Heart right ventricle (tissue), 16 donors: ENCODE data around the gene RNF166. TPM values are rescaled to one million over a fixed set of nuclear protein-coding genes. Genes with fewer than 3 reads are reported as not detected.
A peak's percentile ranks its signal among the peaks of the same experiment; 100 is the strongest.

Experiments
- ATAC-seq, 8 donors: fragments of 200-7000 bp; cut with Tn5 transposase; one replicate each; pipeline ENCODE4 v1.9.1; 2020; ENCODE audit warnings: mild to moderate bottlenecking in 8 of 8, moderate library complexity in 8 of 8, moderate number of reproducible peaks in 1 of 8
- DNase-seq, 2 donors: peaks; one replicate each; pipeline ENCODE4 v3.0.0-alpha.2; 2020
- H3K27ac ChIP-seq, 10 donors: fragments of 200-600 bp; sonication (generic) in 2 of 10; one replicate each; pipeline versions ENCODE4 v1.5.0 to v1.8.0; 2020 to 2022; ENCODE audit warnings: mild to moderate bottlenecking in 3 of 10
- H3K27me3 ChIP-seq, 7 donors: fragments of 200-600 bp; one replicate each; pipeline ENCODE4 v1.8.0; 2021 to 2022; ENCODE audit warnings: mild to moderate bottlenecking in 2 of 7
- H3K36me3 ChIP-seq, 9 donors: fragments of 200-600 bp; sonication (generic) in 1 of 9; one replicate each; pipeline versions ENCODE4 v1.5.0 to v1.8.0; 2020 to 2022; ENCODE audit warnings: mild to moderate bottlenecking in 2 of 9
- H3K4me1 ChIP-seq, 9 donors: fragments of 200-600 bp; sonication (generic) in 1 of 9; one replicate each; pipeline versions ENCODE4 v1.5.0 to v1.8.0; 2020 to 2022; ENCODE audit warnings: mild to moderate bottlenecking in 4 of 9
- H3K4me3 ChIP-seq, 10 donors: fragments of 200-600 bp; sonication (generic) in 2 of 10; one replicate each; pipeline versions ENCODE4 v1.5.0 to v1.8.0; 2020 to 2022; ENCODE audit warnings: mild to moderate bottlenecking in 7 of 10, moderate library complexity in 2 of 10
- H3K9me3 ChIP-seq, 11 donors: fragments of 200-600 bp in 10 of 11; sonication (generic) in 2 of 11; one replicate each; pipeline versions ENCODE4 v1.5.0 to v1.8.0; 2013 to 2022; ENCODE audit warnings: mild to moderate bottlenecking in 2 of 11, control low read depth in 1 of 11, moderate library complexity in 1 of 11
- CTCF ChIP-seq, 9 donors: fragments of 200-600 bp; sonication (generic) in 2 of 9; IDR thresholded peaks; one replicate each; pipeline versions ENCODE4 v1.5.0 to v1.8.0; 2021 to 2022; ENCODE audit warnings: antibody characterized with exemption in 9 of 9, mild to moderate bottlenecking in 5 of 9, moderate library complexity in 1 of 9
- WGBS, 2 donors: extraction: QIAGEN DNeasy Blood & Tissue Kit; methylation state at CpG; one replicate each; pipeline ENCODE4 v1.1.7; 2013; ENCODE audit warnings: inconsistent platforms in 1 of 2; 5-methylcytosine and 5-hydroxymethylcytosine counted together
- intact Hi-C, 10 donors: fragments of 100-400 bp; cut with DNase I; formaldehyde crosslinking; loops; one replicate each; pipeline versions ENCODE4 v1.11.1 to v1.14.2; 2022
- polyA plus RNA-seq, 2 donors: library from polyadenylated mRNA; stranded (reverse); fragments of 200-250 nt; gene quantifications; one replicate each; pipeline ENCODE4 v1.2.3, GENCODE V29; 2013
- total RNA-seq, 10 donors: library from RNA; stranded (reverse); fragmentation: NEBNext Ultra II Directional in 3 of 10; extraction: Animal tissue kit (Norgen Biotek cat#: 25700) in 3 of 10; gene quantifications; one replicate each; pipeline versions ENCODE4 v1.2.1 to v1.2.4, GENCODE V29; 2021 to 2023
- donor health status: Arrhythmogenic right ventricular cardiomyopathy.
- donor health status: ischemic (EF 13 %, LVEDD 7.1; RV severe dilation, severe dysfunction).
- donor health status: healthy with polysubstance abuse.
- donor health status: DM: no; HTN: yes; CAD: no.
- donor health status: DM: no; HTN: no; CAD: no.
- donor health status: ischemic (EF 25% LVEDD 6.9; RV normal size, moderate dysfunction).
- donor health status: ischemic (EF 25% LVEDD 5.7; RV mildly dilated, moderate dysfunction).
- donor health status: healthy.
- donor health status: DM: yes; HTN: yes; CAD: no.
- donor health status: Ischemic cardiomyopathy.
- donor health status: ischemic (EF 35%, LVEDD 5.7; RV mildly dilated, moderate dysfunction).
- donor health status: nonischemic (EF 11% LVEDD 7.7; RV severe dilation, severe dysfunction).
- donor health status: DM: yes; HTN: yes; CAD: no.
- donor health status: PGD.
- donor health status: ischemic (EF 29% LVEDD 5.4; RV normal size, mild dysfunction).
- donor health status: nonischemic (EF 23%, LVEDD 6.1; RV moderate dilation, normal function).

Gene RNF166
- total and polyA plus RNA-seq, 12 donors = 11.8 to 38.0 (median 14.3) TPM

- peaks cover 0 to 60% (median 15%) of the 10 kb centered on the region in 7 donors for H3K27me3 ChIP-seq
- intact Hi-C loops = no loop called here
- peaks cover 0 to 48% (median 12%) of the 10 kb centered on the region in 9 donors for H3K4me1 ChIP-seq
- TF ChIP-seq CTCF (IDR thresholded peaks at IDR 0.05) = peak in 4 of 9 donors; percentile 3 to 33 (median 16)
- no peak overlapping the region for H3K4me3 ChIP-seq
- DNase-seq (no peak), ATAC-seq (no peak)
- peaks cover 0 to 28% (median 0%) of the 10 kb centered on the region in 9 donors for H3K36me3 ChIP-seq
- H3K27ac ChIP-seq = peak overlapping the region in 1 of 10 donors; percentile 84
- no peaks in the 10 kb centered on the region for H3K9me3 ChIP-seq
- 60 to 69% methylated on average over 28 to 31 of the region's 31 CpGs for WGBS, 2 donors
Observed at GRCh38 chr16:88681084-88681680, 25.0 kb downstream of the RNF166 start.

GRCh38 chr16:88680554-88681083, 25.6 kb downstream of the RNF166 start:
- no peak overlapping the region for H3K4me3 ChIP-seq
- peaks cover 0 to 54% (median 10%) of the 10 kb centered on the region in 7 donors for H3K27me3 ChIP-seq
- H3K36me3 ChIP-seq = peaks cover 0 to 30% (median 0%) of the 10 kb centered on the region in 9 donors
- 82 to 92% methylated on average over 5 of the region's 5 CpGs for WGBS, 2 donors
- intact Hi-C loops = no loop called here
- TF ChIP-seq CTCF (IDR thresholded peaks at IDR 0.05) = no peak
- no peak overlapping the region for H3K27ac ChIP-seq
- DNase-seq (no peak), ATAC-seq (no peak)
- peaks cover 0 to 43% (median 6%) of the 10 kb centered on the region in 9 donors for H3K4me1 ChIP-seq
- H3K9me3 ChIP-seq = no peaks in the 10 kb centered on the region

GRCh38 chr16:88678224-88678979, 27.8 kb downstream of the RNF166 start:
- DNase-seq (no peak), ATAC-seq (no peak)
- no peak for TF ChIP-seq CTCF (IDR thresholded peaks at IDR 0.05)
- Histone ChIP-seq H3K27ac (no peak overlapping the region), H3K9me3 (no peaks in the 10 kb centered on the region), H3K36me3 (peaks cover 0 to 30% (median 0%) of the 10 kb centered on the region in 9 donors), H3K4me1 (peaks cover 0 to 27% (median 11%) of the 10 kb centered on the region in 9 donors), H3K27me3 (peaks cover 0 to 35% (median 0%) of the 10 kb centered on the region in 7 donors), H3K4me3 (no peak overlapping the region)
- WGBS, 2 donors = 55 to 72% methylated on average over 32 of the region's 32 CpGs
- intact Hi-C loops = no loop called here

- DNase-seq (no peak), ATAC-seq (no peak)
- H3K36me3 ChIP-seq = peaks cover 0 to 30% (median 0%) of the 10 kb centered on the region in 9 donors
- peaks cover 0 to 35% (median 0%) of the 10 kb centered on the region in 7 donors for H3K27me3 ChIP-seq
- intact Hi-C loops = no loop called here
- TF ChIP-seq CTCF (IDR thresholded peaks at IDR 0.05) = no peak
- WGBS, 2 donors = 80 to 82% methylated on average over 13 of the region's 13 CpGs
- no peaks in the 10 kb centered on the region for H3K9me3 ChIP-seq
- H3K27ac ChIP-seq = no peak overlapping the region
- no peak overlapping the region for H3K4me3 ChIP-seq
- H3K4me1 ChIP-seq = peaks cover 0 to 29% (median 13%) of the 10 kb centered on the region in 9 donors
Observed at GRCh38 chr16:88677721-88678120, 28.5 kb downstream of the RNF166 start.
